IMR-90 (cell line): ENCODE results near the gene IWS1. TPM values are rescaled to one million over a fixed set of nuclear protein-coding genes. Genes with fewer than 3 reads are reported as not detected.

Experiments
- ATAC-seq: fragments of 200-7000 bp; cut with Tn5 transposase; 2 replicates; pipeline ENCODE4 v1.9.1; 2020; ENCODE audit warnings: low read depth, mild to moderate bottlenecking, moderate library complexity
- BruUV-seq: library from RNA; stranded (reverse); fragments of 400-500 nt; replicated peaks from 2 replicates; lab custom pipeline; 2021; lab: Mats Ljungman, UMichigan
- CTCF ChIA-PET: fragments of 300-600 bp; formaldehyde crosslinking; extraction: SDS; loops from one replicate; lab custom pipeline; 2021; ENCODE audit warnings: antibody characterized with exemption; lab: Yijun Ruan, JAX
- POLR2A ChIA-PET: fragments of 300-600 bp; sonication (Branson Sonifier 250); formaldehyde crosslinking; loops from one replicate; lab custom pipeline; 2022; ENCODE audit warnings: antibody characterized with exemption; ENCODE audit not compliant: unreplicated experiment; lab: Charles Lee
- DNase-seq: peaks from one replicate; pipeline ENCODE4 v3.0.0; 2013
- H2AFZ ChIP-seq: replicated peaks from 2 replicates; pipeline ENCODE3; 2013; ENCODE audit warnings: low read length, mild to moderate bottlenecking; ENCODE audit not compliant: poor library complexity
- H2AK5ac ChIP-seq: 2 replicates; pipeline ENCODE4 v1.6.1; 2013; ENCODE audit warnings: low read depth, low read length, inconsistent platforms
- H2AK9ac ChIP-seq: replicated peaks from 2 replicates; pipeline ENCODE3; 2013; ENCODE audit warnings: mild to moderate bottlenecking, low read depth, low read length, moderate library complexity; ENCODE audit not compliant: poor library complexity
- H2BK120ac ChIP-seq: 2 replicates; pipeline ENCODE4 v1.6.1; 2013; ENCODE audit warnings: low read depth, low read length, inconsistent platforms
- H2BK15ac ChIP-seq: 3 replicates; pipeline ENCODE4 v1.6.1; 2013; ENCODE audit warnings: low read depth, low read length, inconsistent platforms
- H2BK20ac ChIP-seq: 2 replicates; pipeline ENCODE4 v1.6.1; 2013; ENCODE audit warnings: low read depth, mild to moderate bottlenecking, inconsistent platforms, low read length, moderate library complexity
- H2BK5ac ChIP-seq: 2 replicates; pipeline ENCODE4 v1.6.1; 2013; ENCODE audit warnings: mild to moderate bottlenecking, low read depth, low read length, inconsistent platforms; ENCODE audit not compliant: poor library complexity, severe bottlenecking
- H3K14ac ChIP-seq: replicated peaks from 2 replicates; pipeline ENCODE4 v1.6.1; 2013; ENCODE audit warnings: low read depth, low read length, inconsistent platforms
- H3K18ac ChIP-seq: 2 replicates; pipeline ENCODE4 v1.6.1; 2013; ENCODE audit warnings: low read depth, low read length, control low read depth
- H3K23ac ChIP-seq: 2 replicates; pipeline ENCODE4 v1.6.1; 2013; ENCODE audit warnings: low read depth, low read length, inconsistent platforms
- H3K27ac ChIP-seq: 2 replicates; pipeline ENCODE4 v1.5.1; 2013; ENCODE audit warnings: mild to moderate bottlenecking, control low read depth, low read length; ENCODE audit not compliant: insufficient read depth
- H3K27me3 ChIP-seq: 2 replicates; pipeline ENCODE4 v1.6.1; 2013; ENCODE audit warnings: low read length; ENCODE audit not compliant: control insufficient read depth, insufficient read depth
- H3K36me3 ChIP-seq: 2 replicates; pipeline ENCODE4 v1.6.1; 2013; ENCODE audit warnings: low read length, mixed read lengths; ENCODE audit not compliant: control insufficient read depth, insufficient read depth
- H3K4ac ChIP-seq: 2 replicates; pipeline ENCODE4 v1.6.1; 2013; ENCODE audit warnings: low read depth, low read length, inconsistent platforms
- H3K4me1 ChIP-seq: 2 replicates; pipeline ENCODE4 v1.6.1; 2013; ENCODE audit warnings: low read length, mixed read lengths; ENCODE audit not compliant: control insufficient read depth, insufficient read depth
- H3K4me2 ChIP-seq: 2 replicates; pipeline ENCODE4 v1.6.1; 2013; ENCODE audit warnings: low read depth, mild to moderate bottlenecking, control low read depth, low read length, moderate library complexity
- H3K4me3 ChIP-seq: 2 replicates; pipeline ENCODE4 v1.5.1; 2013; ENCODE audit warnings: low read depth, mild to moderate bottlenecking, control low read depth, low read length, moderate library complexity; ENCODE audit not compliant: insufficient read depth
- H3K56ac ChIP-seq: 2 replicates; pipeline ENCODE4 v1.6.1; 2013; ENCODE audit warnings: low read length, inconsistent platforms; ENCODE audit not compliant: insufficient read depth; ENCODE audit errors: extremely low read depth
- H3K79me1 ChIP-seq, 2 experiments: 2 replicates each; pipeline ENCODE4 v1.6.1; 2013; ENCODE audit warnings: low read length in 2 of 2, inconsistent platforms in 1 of 2, low read depth in 1 of 2
- H3K9ac ChIP-seq: 2 replicates; pipeline ENCODE4 v1.6.1; 2013; ENCODE audit warnings: low read depth, low read length, control low read depth
- H3K9me1 ChIP-seq: 2 replicates; pipeline ENCODE4 v1.6.1; 2013; ENCODE audit warnings: low read length, inconsistent platforms; ENCODE audit not compliant: insufficient read depth
- H3K9me3 ChIP-seq: 2 replicates; pipeline ENCODE4 v1.6.1; 2013; ENCODE audit warnings: low read length; ENCODE audit not compliant: control insufficient read depth, insufficient read depth
- H4K20me1 ChIP-seq: 2 replicates; pipeline ENCODE4 v1.6.1; 2013; ENCODE audit warnings: low read length, inconsistent platforms; ENCODE audit not compliant: insufficient read depth
- H4K5ac ChIP-seq: 2 replicates; pipeline ENCODE4 v1.6.1; 2013; ENCODE audit warnings: mild to moderate bottlenecking, low read depth, low read length, control low read depth
- H4K8ac ChIP-seq, 2 experiments: 2 replicates each; pipeline ENCODE4 v1.6.1; 2013; ENCODE audit warnings: low read depth in 2 of 2, low read length in 2 of 2, control low read depth in 1 of 2, inconsistent platforms in 1 of 2
- H4K91ac ChIP-seq: 2 replicates; pipeline ENCODE4 v1.6.1; 2013; ENCODE audit warnings: low read depth, low read length, inconsistent platforms; ENCODE audit not compliant: insufficient read depth
- CHD1 ChIP-seq: IDR thresholded peaks from 2 replicates; pipeline ENCODE4 v1.6.1; 2012; ENCODE audit warnings: low read depth, low read length, improper control_type of control experiment
- MAFK ChIP-seq: IDR thresholded peaks from 2 replicates; pipeline ENCODE4 v1.6.1; 2012; ENCODE audit warnings: low read depth, low read length, improper control_type of control experiment
- MXI1 ChIP-seq: IDR thresholded peaks from 2 replicates; pipeline ENCODE4 v1.6.1; 2012; ENCODE audit warnings: low read depth, mild to moderate bottlenecking, low read length, moderate library complexity, borderline replicate concordance
- NFE2L2 ChIP-seq: fragments of 150-350 bp; IDR thresholded peaks from 2 replicates; pipeline ENCODE4 v1.6.1; 2016; ENCODE audit warnings: low read depth, mild to moderate bottlenecking, low read length
- RAD21 ChIP-seq: IDR thresholded peaks from 2 replicates; pipeline ENCODE4 v1.6.1; 2012; ENCODE audit warnings: low read length, improper control_type of control experiment
- SMC3 ChIP-seq: fragments of 150-350 bp; IDR thresholded peaks from 2 replicates; pipeline ENCODE4 v1.6.1; 2016; ENCODE audit warnings: low read depth, mild to moderate bottlenecking, antibody characterized with exemption, low read length, moderate library complexity
- WGBS, 2 experiments: methylation state at CpG; one replicate each; pipeline versions ENCODE4 v1.1.5 to v1.1.7; 2013; ENCODE audit warnings: missing lambda C conversion rate in 2 of 2; ENCODE audit not compliant: insufficient read length in 1 of 2; ENCODE audit errors: extremely low coverage in 2 of 2; 5-methylcytosine and 5-hydroxymethylcytosine counted together
- dilution Hi-C: fragments of 300-500 bp; cut with HindIII; formaldehyde crosslinking; loops from one replicate; pipeline ENCODE4 v1.14.3; 2018; ENCODE audit warnings: low sequenced_read_pairs; ENCODE audit not compliant: unreplicated experiment
- in situ Hi-C: fragments of 300-500 bp; cut with MboI; formaldehyde crosslinking; loops from 3 replicates; pipeline ENCODE4 v1.14.3; 2019; ENCODE audit warnings: low sequenced_read_pairs, inconsistent platforms, mixed read lengths
- intact Hi-C: fragments of 100-400 bp; cut with micrococcal nuclease; formaldehyde crosslinking; loops from 2 replicates; pipeline ENCODE4 v1.10.0; 2022
- polyA plus RNA-seq, 3 experiments: library from polyadenylated mRNA; depleted of rRNA; stranded (reverse); fragments of >200 nt; gene quantifications; 2 replicates each; pipeline ENCODE4 v1.2.3, GENCODE V29; 2012; ENCODE audit warnings: low replicate concordance in 1 of 3
- total RNA-seq: library from RNA; depleted of rRNA; stranded (reverse); fragments of >200 nt; gene quantifications from 2 replicates; pipeline ENCODE4 v1.2.3, GENCODE V29; 2012
- TF ChIP-seq, protein P1 (sequence below): fragments of 150-350 bp; IDR thresholded peaks from 2 replicates; pipeline ENCODE4 v1.6.1; 2016; ENCODE audit warnings: low read depth, mild to moderate bottlenecking, low read length, moderate library complexity, borderline replicate concordance
- TF ChIP-seq, protein P2 (sequence below): conservative IDR thresholded peaks from 2 replicates; pipeline ENCODE4 v1.5.1; 2012; ENCODE audit warnings: mild to moderate bottlenecking, low read depth, low read length, improper control_type of control experiment

Gene IWS1
- total and polyA plus RNA-seq, 2 of the 4 experiments (the other 2 are of a cell fraction), result 31.5 to 52.5 TPM

DNA sequence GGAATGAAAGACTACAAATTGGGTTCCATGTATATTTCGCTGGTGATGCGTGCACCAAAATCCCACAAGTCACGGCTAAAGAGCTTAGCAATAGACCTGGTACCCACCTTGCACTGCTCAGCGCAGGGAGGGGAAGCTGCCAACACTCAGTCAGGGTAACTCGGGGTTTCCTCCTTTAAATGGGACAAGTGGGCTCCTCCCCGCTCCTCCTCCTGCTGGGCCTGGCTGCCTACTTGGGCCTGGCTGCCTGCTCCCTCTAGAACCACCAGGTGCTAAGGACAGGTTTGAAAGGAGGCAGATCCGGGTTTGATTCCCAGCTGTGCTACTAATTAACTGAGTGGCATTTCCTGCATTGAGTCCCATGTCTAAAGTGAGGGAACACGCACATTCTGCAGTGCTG lies 32.6 kb upstream of the IWS1 start:
- H3K9me1 ChIP-seq, result no peaks in the 10 kb centered on the region
- no peak overlapping the region for H2BK15ac ChIP-seq
- H3K4me3 ChIP-seq, result no peak overlapping the region
- no peaks in the 10 kb centered on the region for H4K20me1 ChIP-seq
- H2BK120ac ChIP-seq, result no peak overlapping the region
- ChIA-PET POLR2A (no interaction called here), CTCF (no interaction called here)
- H3K27me3 ChIP-seq, result peaks cover 16% of the 10 kb centered on the region
- dilution Hi-C loops (no loop called here), intact Hi-C loops (no loop called here), in situ Hi-C loops (no loop called here)
- no peak overlapping the region for H3K4ac ChIP-seq
- no peak overlapping the region for H4K5ac ChIP-seq
- no peaks in the 10 kb centered on the region for H3K36me3 ChIP-seq
- BruUV-seq, result no TSS peak
- no peak overlapping the region for H3K23ac ChIP-seq
- no peaks in the 10 kb centered on the region for H3K4me1 ChIP-seq
- ATAC-seq (no peak), DNase-seq (no peak)
- H3K27ac ChIP-seq, result no peak overlapping the region
- no peak overlapping the region for H3K14ac ChIP-seq
- no peak overlapping the region for H3K18ac ChIP-seq
- H4K8ac ChIP-seq, result no peak overlapping the region
- WGBS, 2 experiments, result 59% methylated on average over 4 of the region's 8 CpGs; no CpG with 5 or more reads in 1 of the 2 experiments
- no peak overlapping the region for H2AK9ac ChIP-seq
- H2BK20ac ChIP-seq, result no peak overlapping the region
- TF ChIP-seq CHD1 (no peak), NFE2L2 (no peak), MXI1 (no peak), RAD21 (no peak), SMC3 (no peak), MAFK (no peak)
- TF ChIP-seq, protein P1, sequence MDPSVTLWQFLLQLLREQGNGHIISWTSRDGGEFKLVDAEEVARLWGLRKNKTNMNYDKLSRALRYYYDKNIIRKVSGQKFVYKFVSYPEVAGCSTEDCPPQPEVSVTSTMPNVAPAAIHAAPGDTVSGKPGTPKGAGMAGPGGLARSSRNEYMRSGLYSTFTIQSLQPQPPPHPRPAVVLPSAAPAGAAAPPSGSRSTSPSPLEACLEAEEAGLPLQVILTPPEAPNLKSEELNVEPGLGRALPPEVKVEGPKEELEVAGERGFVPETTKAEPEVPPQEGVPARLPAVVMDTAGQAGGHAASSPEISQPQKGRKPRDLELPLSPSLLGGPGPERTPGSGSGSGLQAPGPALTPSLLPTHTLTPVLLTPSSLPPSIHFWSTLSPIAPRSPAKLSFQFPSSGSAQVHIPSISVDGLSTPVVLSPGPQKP, result no peak
- TF ChIP-seq, protein P2, sequence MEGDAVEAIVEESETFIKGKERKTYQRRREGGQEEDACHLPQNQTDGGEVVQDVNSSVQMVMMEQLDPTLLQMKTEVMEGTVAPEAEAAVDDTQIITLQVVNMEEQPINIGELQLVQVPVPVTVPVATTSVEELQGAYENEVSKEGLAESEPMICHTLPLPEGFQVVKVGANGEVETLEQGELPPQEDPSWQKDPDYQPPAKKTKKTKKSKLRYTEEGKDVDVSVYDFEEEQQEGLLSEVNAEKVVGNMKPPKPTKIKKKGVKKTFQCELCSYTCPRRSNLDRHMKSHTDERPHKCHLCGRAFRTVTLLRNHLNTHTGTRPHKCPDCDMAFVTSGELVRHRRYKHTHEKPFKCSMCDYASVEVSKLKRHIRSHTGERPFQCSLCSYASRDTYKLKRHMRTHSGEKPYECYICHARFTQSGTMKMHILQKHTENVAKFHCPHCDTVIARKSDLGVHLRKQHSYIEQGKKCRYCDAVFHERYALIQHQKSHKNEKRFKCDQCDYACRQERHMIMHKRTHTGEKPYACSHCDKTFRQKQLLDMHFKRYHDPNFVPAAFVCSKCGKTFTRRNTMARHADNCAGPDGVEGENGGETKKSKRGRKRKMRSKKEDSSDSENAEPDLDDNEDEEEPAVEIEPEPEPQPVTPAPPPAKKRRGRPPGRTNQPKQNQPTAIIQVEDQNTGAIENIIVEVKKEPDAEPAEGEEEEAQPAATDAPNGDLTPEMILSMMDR, result no peak
- no peak overlapping the region for H2AFZ ChIP-seq
- no peak overlapping the region for H2BK5ac ChIP-seq
- H3K79me1 ChIP-seq, result no peaks in the 10 kb centered on the region
- H3K56ac ChIP-seq, result no peak overlapping the region
- no peak overlapping the region for H2AK5ac ChIP-seq
- H3K4me2 ChIP-seq, result no peak overlapping the region
- H3K9ac ChIP-seq, result no peak overlapping the region
- peaks cover 6% of the 10 kb centered on the region; the same call in 1 of the 2 replicates for H3K9me3 ChIP-seq
- H4K91ac ChIP-seq, result no peak overlapping the region
